ENCODE measurements around the gene FASN. TPM values are rescaled to one million over a fixed set of nuclear protein-coding genes. Genes with fewer than 3 reads are reported as not detected.

The FASN gene
- total RNA-seq, 3 donors from 2014 or later: 87.2 to 115 (median 102) TPM

- H3K9me3 ChIP-seq: no peaks in the 10 kb centered on the region
- H3K4me1 ChIP-seq (ENCODE audit: low read depth): no peaks in the 10 kb centered on the region
- no peak overlapping the region for H3K4me3 ChIP-seq
- peaks cover 27% of the 10 kb centered on the region for H3K36me3 ChIP-seq (ENCODE audit: low read depth)
- no peak for TF ChIP-seq CTCF (IDR thresholded peaks at IDR 0.05)
- intact Hi-C loops (cut with DNase I, micrococcal nuclease): no loop called here
- DNase-seq (no peak), ATAC-seq (no peak)
These were observed 7.3 kb downstream of the FASN start for GRCh38 chr17:82090549-82091263.

GRCh38 chr17:82089723-82090548 is 8.1 kb downstream of the FASN start:
- H3K4me1 ChIP-seq (ENCODE audit: low read depth): no peaks in the 10 kb centered on the region
- peaks cover 30% of the 10 kb centered on the region for H3K36me3 ChIP-seq (ENCODE audit: low read depth)
- ATAC-seq (no peak), DNase-seq (no peak)
- TF ChIP-seq CTCF (IDR thresholded peaks at IDR 0.05): no peak
- intact Hi-C loops (cut with DNase I, micrococcal nuclease): no loop called here
- no peak overlapping the region for H3K4me3 ChIP-seq
- H3K9me3 ChIP-seq: no peaks in the 10 kb centered on the region

- Histone ChIP-seq H3K9me3 (no peaks in the 10 kb centered on the region), H3K4me3 (no peak overlapping the region), H3K4me1 (ENCODE audit: low read depth) (no peaks in the 10 kb centered on the region), H3K36me3 (ENCODE audit: low read depth) (peaks cover 30% of the 10 kb centered on the region)
- intact Hi-C loops (cut with DNase I, micrococcal nuclease): no loop called here
- no peak for TF ChIP-seq CTCF (IDR thresholded peaks at IDR 0.05)
- DNase-seq (peak in 1 of 3 donors; percentile 49), ATAC-seq (no peak)
These were observed 9.0 kb downstream of the FASN start for GRCh38 chr17:82088838-82089722.

GRCh38 chr17:82087961-82088837 is 9.8 kb downstream of the FASN start:
- H3K36me3 ChIP-seq (ENCODE audit: low read depth): peaks cover 29% of the 10 kb centered on the region
- H3K4me3 ChIP-seq: no peak overlapping the region
- TF ChIP-seq CTCF (IDR thresholded peaks at IDR 0.05): no peak
- DNase-seq (peak in 1 of 3 donors; percentile 51), ATAC-seq (no peak)
- no peaks in the 10 kb centered on the region for H3K9me3 ChIP-seq
- H3K4me1 ChIP-seq (ENCODE audit: low read depth): no peaks in the 10 kb centered on the region
- intact Hi-C loops (cut with DNase I, micrococcal nuclease): no loop called here

Measured in mucosa of descending colon (tissue), 3 donors.